Retinal pigment epithelial cell (primary cell): ENCODE results near the gene TYW3.

Experiments
- DNase-seq: peaks from one replicate; pipeline ENCODE4 v3.0.0-alpha.2; 2010; ENCODE audit warnings: low read depth
- H3K4me3 ChIP-seq: 2 replicates; pipeline ENCODE4 v1.5.1; 2011; ENCODE audit warnings: mild to moderate bottlenecking, low read length, control low read depth, moderate library complexity
- TF ChIP-seq, protein P1 (sequence below): conservative IDR thresholded peaks from 2 replicates; pipeline ENCODE4 v1.5.1; 2011; ENCODE audit warnings: low read depth, low read length, control low read depth, inconsistent platforms

TYW3 gene

GRCh38 chr1:74772945-74773344 lies 40.0 kb downstream of the TYW3 start:
- TF ChIP-seq, protein P1, sequence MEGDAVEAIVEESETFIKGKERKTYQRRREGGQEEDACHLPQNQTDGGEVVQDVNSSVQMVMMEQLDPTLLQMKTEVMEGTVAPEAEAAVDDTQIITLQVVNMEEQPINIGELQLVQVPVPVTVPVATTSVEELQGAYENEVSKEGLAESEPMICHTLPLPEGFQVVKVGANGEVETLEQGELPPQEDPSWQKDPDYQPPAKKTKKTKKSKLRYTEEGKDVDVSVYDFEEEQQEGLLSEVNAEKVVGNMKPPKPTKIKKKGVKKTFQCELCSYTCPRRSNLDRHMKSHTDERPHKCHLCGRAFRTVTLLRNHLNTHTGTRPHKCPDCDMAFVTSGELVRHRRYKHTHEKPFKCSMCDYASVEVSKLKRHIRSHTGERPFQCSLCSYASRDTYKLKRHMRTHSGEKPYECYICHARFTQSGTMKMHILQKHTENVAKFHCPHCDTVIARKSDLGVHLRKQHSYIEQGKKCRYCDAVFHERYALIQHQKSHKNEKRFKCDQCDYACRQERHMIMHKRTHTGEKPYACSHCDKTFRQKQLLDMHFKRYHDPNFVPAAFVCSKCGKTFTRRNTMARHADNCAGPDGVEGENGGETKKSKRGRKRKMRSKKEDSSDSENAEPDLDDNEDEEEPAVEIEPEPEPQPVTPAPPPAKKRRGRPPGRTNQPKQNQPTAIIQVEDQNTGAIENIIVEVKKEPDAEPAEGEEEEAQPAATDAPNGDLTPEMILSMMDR: no peak
- no peak overlapping the region for H3K4me3 ChIP-seq
- no peak for DNase-seq

- TF ChIP-seq, protein P1: no peak
- H3K4me3 ChIP-seq: no peak overlapping the region
Measured at GRCh38 chr1:74773582-74773981, 40.6 kb downstream of the TYW3 start.

DNA sequence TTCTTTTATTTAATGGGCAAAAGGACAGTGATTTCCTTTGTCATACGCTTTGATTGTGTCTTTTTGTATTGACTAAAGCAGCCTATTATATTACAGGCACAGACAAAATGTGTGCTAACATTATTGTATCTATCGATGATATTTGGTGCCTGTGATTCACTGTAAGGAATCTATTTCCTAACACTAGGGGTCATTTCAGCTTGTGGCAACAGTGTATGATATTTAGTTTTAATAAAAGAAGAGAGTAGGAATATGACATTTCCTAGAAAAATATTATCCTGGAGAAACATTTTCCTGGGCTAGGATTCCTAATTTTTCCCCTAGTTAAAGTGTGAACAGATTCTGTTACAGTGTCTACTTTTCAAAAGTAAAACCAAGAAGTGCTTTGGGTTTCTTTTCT lies 42.8 kb downstream of the TYW3 start:
- no peak overlapping the region for H3K4me3 ChIP-seq
- TF ChIP-seq, protein P1: no peak
- DNase-seq: no peak

More at GRCh38 chr1:74773582-74773981, 40.6 kb downstream of the TYW3 start:
- DNase-seq: no peak

DNA sequence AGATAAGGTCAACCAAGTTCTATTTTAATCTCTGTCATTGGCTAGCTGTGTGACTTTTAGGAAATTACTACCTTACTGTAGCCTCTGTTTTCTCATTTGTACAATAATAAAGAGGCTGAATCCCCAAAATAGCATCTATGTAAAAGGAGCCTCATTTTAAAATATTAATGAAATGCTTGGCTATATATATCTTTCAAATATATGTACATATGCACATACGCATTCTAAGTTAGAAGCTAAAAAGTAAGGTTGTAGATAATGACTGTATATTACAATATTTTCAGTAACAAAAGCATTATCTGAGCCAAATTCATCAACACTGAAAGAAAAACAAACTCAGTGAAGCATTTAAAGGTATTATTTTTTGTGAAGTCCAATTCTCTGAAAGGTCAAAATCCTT lies 44.6 kb downstream of the TYW3 start:
- DNase-seq: no peak
- TF ChIP-seq, protein P1: no peak

DNA sequence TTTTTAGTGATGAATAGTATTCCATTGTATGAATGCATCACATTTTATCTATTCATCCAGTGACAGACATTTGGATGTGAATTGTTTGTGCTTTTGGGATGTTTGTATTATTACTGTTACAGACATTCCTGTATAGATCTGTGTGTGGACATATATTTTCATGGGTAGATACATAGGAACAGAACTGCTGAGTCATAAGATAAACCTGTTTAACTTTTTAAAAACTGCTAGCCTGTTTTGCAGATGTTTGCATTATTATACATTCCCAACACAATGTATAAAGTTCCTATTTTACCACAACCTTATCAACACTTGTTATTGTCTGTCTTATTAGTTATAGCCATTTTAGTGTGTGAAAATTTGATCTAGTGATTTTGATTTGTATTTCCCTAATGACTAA lies 46.8 kb downstream of the TYW3 start:
- DNase-seq: no peak
- TF ChIP-seq, protein P1: no peak
- no peak overlapping the region for H3K4me3 ChIP-seq

More for the DNA sequence above, 44.6 kb downstream of the TYW3 start:
- H3K4me3 ChIP-seq: no peak overlapping the region

DNA sequence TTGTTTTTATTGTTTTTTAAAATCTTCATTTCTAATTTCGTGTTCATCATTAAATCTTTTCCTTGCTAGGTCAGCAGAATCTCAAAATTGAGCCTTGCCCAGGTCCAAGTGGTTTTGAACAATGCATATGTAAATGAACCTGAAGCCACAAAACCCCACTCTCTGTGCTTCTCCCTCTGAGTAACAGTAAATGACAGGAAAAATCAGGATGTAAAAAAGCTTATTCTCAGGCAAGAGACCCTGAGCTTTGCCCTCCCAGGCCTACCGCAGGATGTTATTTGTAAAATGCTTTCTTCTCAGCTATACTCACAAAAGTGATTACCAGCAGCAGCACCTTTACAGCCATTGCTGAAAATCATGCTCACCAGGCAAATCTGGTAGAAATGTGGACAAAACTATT lies 47.6 kb downstream of the TYW3 start:
- TF ChIP-seq, protein P1: no peak
- no peak for DNase-seq
- H3K4me3 ChIP-seq: no peak overlapping the region

GRCh38 chr1:74785944-74786343 lies 53.0 kb downstream of the TYW3 start:
- DNase-seq: no peak
- TF ChIP-seq, protein P1: no peak
- H3K4me3 ChIP-seq: no peak overlapping the region
